Measurements from ENCODE around the gene OR2M4. TPM values are rescaled to one million over a fixed set of nuclear protein-coding genes. Genes with fewer than 3 reads are reported as not detected.

Gene OR2M4
- total and polyA plus RNA-seq, 4 donors: not detected

DNA sequence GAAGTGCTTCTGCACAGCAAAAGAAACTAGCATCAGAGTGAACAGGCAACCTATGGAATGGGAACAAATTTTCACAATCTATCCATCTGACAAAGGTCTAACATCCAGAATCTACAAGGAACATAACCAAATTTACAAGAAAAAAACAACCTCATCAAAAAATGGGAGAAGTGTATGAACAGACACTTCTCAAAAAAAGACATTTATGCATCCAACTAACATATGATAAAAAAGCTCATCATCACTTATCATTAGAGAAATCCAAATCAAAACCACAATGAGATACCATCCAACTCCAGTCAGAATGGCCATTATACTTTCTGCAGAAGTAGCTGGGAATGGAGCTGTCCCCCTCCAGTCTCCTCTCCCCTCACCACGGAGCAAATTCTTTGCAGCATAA lies 37.1 kb upstream of the OR2M4 start:
- Histone ChIP-seq H3K9me3 (ENCODE audit: control insufficient read depth in 4 of 4, insufficient read depth in 3 of 4, low read length in 3 of 4) (peaks cover 0 to 10% (median 0%) of the 10 kb centered on the region in 4 donors), H3K36me3 (ENCODE audit: control insufficient read depth in 4 of 4, insufficient read depth in 4 of 4, low read length in 4 of 4) (no peaks in the 10 kb centered on the region), H3K4me3 (no peak overlapping the region), H3K27me3 (ENCODE audit: control insufficient read depth in 3 of 3, insufficient read depth in 3 of 3, low read length in 2 of 3) (no peaks in the 10 kb centered on the region), H3K9ac (ENCODE audit: insufficient read depth in 1 of 2, low read length in 2 of 2) (no peak overlapping the region), H3K4me1 (ENCODE audit: control insufficient read depth in 5 of 5, insufficient read depth in 5 of 5, low read length in 5 of 5) (no peaks in the 10 kb centered on the region), H3K27ac (ENCODE audit: low read depth in 1 of 2, low read length in 1 of 2) (no peak overlapping the region)
- DNase-seq (no peak), ATAC-seq (ENCODE audit: insufficient read depth, low FRiP score) (no peak)
- TF ChIP-seq, protein P1, sequence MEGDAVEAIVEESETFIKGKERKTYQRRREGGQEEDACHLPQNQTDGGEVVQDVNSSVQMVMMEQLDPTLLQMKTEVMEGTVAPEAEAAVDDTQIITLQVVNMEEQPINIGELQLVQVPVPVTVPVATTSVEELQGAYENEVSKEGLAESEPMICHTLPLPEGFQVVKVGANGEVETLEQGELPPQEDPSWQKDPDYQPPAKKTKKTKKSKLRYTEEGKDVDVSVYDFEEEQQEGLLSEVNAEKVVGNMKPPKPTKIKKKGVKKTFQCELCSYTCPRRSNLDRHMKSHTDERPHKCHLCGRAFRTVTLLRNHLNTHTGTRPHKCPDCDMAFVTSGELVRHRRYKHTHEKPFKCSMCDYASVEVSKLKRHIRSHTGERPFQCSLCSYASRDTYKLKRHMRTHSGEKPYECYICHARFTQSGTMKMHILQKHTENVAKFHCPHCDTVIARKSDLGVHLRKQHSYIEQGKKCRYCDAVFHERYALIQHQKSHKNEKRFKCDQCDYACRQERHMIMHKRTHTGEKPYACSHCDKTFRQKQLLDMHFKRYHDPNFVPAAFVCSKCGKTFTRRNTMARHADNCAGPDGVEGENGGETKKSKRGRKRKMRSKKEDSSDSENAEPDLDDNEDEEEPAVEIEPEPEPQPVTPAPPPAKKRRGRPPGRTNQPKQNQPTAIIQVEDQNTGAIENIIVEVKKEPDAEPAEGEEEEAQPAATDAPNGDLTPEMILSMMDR (IDR thresholded peaks at IDR 0.05; ENCODE audit: control extremely low read depth, extremely low read depth): no peak
- 43 to 68% methylated on average over 1 of the region's 1 CpG for WGBS, 2 donors

DNA sequence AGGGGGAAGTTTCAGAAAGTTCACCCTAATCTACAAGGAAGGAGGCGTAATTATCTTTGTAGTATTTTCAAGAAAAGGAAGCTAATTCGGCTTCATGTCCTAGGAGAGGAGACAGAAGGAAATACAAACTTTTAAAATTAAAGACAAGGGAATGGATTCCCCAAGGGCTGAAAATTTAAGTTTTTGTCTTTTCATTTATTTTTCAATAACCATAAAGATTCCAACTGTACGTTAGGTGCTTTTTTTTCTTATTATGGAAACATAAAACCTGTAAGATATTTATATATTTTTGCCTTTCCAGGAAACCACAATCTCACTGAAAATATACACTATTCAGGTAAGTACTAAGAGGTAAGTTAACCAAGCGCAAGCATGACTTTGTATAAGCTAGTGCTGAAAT lies 34.3 kb upstream of the OR2M4 start, which contains the start of gene OR2M3:
OR2M3 (plus strand) TSS at position 301 of the 400 bp plus-strand sequence. CDS start 5,803 bp downstream, outside the sequence.
- WGBS, 2 donors: 59 to 68% methylated on average over 4 of the region's 4 CpGs
- Histone ChIP-seq H3K36me3 (ENCODE audit: control insufficient read depth in 4 of 4, insufficient read depth in 4 of 4, low read length in 4 of 4) (no peaks in the 10 kb centered on the region), H3K9me3 (ENCODE audit: control insufficient read depth in 4 of 4, insufficient read depth in 3 of 4, low read length in 3 of 4) (peaks cover 0 to 10% (median 0%) of the 10 kb centered on the region in 4 donors), H3K27ac (ENCODE audit: low read depth in 1 of 2, low read length in 1 of 2) (no peak within 1 kb of the TSS), H3K27me3 (ENCODE audit: control insufficient read depth in 3 of 3, insufficient read depth in 3 of 3, low read length in 2 of 3) (no peaks in the 10 kb centered on the region), H3K9ac (ENCODE audit: insufficient read depth in 1 of 2, low read length in 2 of 2) (no peak within 1 kb of the TSS), H3K4me1 (ENCODE audit: control insufficient read depth in 5 of 5, insufficient read depth in 5 of 5, low read length in 5 of 5) (no peaks in the 10 kb centered on the region), H3K4me3 (no peak within 1 kb of the TSS)
- TF ChIP-seq, protein P1 (IDR thresholded peaks at IDR 0.05; ENCODE audit: control extremely low read depth, extremely low read depth): no peak
- ATAC-seq (ENCODE audit: insufficient read depth, low FRiP score) (no peak), DNase-seq (no peak)

DNA sequence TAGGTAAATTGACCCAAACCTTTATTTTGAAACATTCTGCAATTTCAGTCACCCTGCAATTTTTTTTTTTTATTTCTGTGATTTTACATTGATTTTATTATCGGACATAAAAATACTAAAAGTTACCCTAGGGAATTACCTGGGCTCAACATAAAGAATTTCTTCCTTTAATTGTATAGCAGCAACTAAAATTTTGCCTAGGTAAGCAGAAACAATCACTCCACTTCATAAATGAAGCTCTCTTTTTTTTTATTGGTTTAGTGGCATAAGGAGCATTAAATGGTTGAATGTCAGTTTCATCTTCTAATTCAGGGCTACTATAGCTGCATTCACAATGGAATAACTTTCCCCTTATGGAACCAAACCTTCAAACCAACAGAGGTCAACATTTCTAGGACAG lies 15.3 kb upstream of the OR2M4 start:
- ATAC-seq (ENCODE audit: insufficient read depth, low FRiP score) (no peak), DNase-seq (no peak)
- no peak overlapping the region for H3K4me3 ChIP-seq
- no peak overlapping the region for H3K27ac ChIP-seq (ENCODE audit: low read depth in 1 of 2, low read length in 1 of 2)
- WGBS, 2 donors: 94 to 98% methylated on average over 1 of the region's 1 CpG
- H3K9me3 ChIP-seq (ENCODE audit: control insufficient read depth in 4 of 4, insufficient read depth in 3 of 4, low read length in 3 of 4): peaks cover 0 to 2% (median 0%) of the 10 kb centered on the region in 4 donors
- no peaks in the 10 kb centered on the region for H3K27me3 ChIP-seq (ENCODE audit: control insufficient read depth in 3 of 3, insufficient read depth in 3 of 3, low read length in 2 of 3)
- no peaks in the 10 kb centered on the region for H3K36me3 ChIP-seq (ENCODE audit: control insufficient read depth in 4 of 4, insufficient read depth in 4 of 4, low read length in 4 of 4)
- H3K9ac ChIP-seq (ENCODE audit: insufficient read depth in 1 of 2, low read length in 2 of 2): no peak overlapping the region
- H3K4me1 ChIP-seq (ENCODE audit: control insufficient read depth in 5 of 5, insufficient read depth in 5 of 5, low read length in 5 of 5): no peaks in the 10 kb centered on the region
- TF ChIP-seq, protein P1 (IDR thresholded peaks at IDR 0.05; ENCODE audit: control extremely low read depth, extremely low read depth): no peak

DNA sequence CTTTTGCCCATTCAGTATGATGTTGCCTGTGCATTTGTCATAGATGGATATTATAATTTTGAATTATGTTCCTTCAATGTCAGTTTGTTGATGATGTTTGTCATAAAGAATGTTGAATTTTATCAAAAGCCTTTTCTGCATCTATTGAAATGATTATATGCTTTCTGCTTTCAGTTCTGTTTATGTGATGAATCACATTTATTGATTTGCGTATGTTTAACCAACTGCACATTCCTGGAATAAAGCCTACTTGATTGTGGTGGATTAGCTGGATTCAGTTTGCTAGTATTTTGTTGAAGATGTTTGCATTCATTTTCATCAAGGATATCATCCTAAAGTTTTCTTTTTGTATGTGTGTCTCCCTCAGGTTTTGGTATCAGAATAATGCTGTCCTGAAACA lies 5.7 kb upstream of the OR2M4 start:
- no peak for DNase-seq

More for the DNA sequence above, 5.7 kb upstream of the OR2M4 start:
- H3K9ac ChIP-seq (ENCODE audit: insufficient read depth in 1 of 2, low read length in 2 of 2): no peak overlapping the region
- no peak overlapping the region for H3K4me3 ChIP-seq
- WGBS, 2 donors: 89 to 93% methylated on average over 1 of the region's 1 CpG
- ATAC-seq (ENCODE audit: insufficient read depth, low FRiP score): no peak
- H3K9me3 ChIP-seq (ENCODE audit: control insufficient read depth in 4 of 4, insufficient read depth in 3 of 4, low read length in 3 of 4): peaks cover 0 to 15% (median 7%) of the 10 kb centered on the region in 4 donors
- no peaks in the 10 kb centered on the region for H3K27me3 ChIP-seq (ENCODE audit: control insufficient read depth in 3 of 3, insufficient read depth in 3 of 3, low read length in 2 of 3)
- no peak overlapping the region for H3K27ac ChIP-seq (ENCODE audit: low read depth in 1 of 2, low read length in 1 of 2)
- H3K4me1 ChIP-seq (ENCODE audit: control insufficient read depth in 5 of 5, insufficient read depth in 5 of 5, low read length in 5 of 5): no peaks in the 10 kb centered on the region
- no peaks in the 10 kb centered on the region for H3K36me3 ChIP-seq (ENCODE audit: control insufficient read depth in 4 of 4, insufficient read depth in 4 of 4, low read length in 4 of 4)
- TF ChIP-seq, protein P1 (IDR thresholded peaks at IDR 0.05; ENCODE audit: control extremely low read depth, extremely low read depth): no peak
